Endothelial cell of umbilical vein (primary cell): ENCODE data around the gene FZD10. TPM values are rescaled to one million over a fixed set of nuclear protein-coding genes. Genes with fewer than 3 reads are reported as not detected.

Experiments used
- BruUV-seq: library from RNA; stranded (reverse); fragments of 400-500 nt; replicated peaks from 2 replicates; lab custom pipeline; 2021; lab: Mats Ljungman, UMichigan
- CTCF ChIA-PET: fragments of 300-600, 350-600 bp; sonication (Branson Sonifier 250); formaldehyde crosslinking; loops from one replicate; lab custom pipeline; 2021; ENCODE audit warnings: antibody characterized with exemption, inconsistent platforms; lab: Charles Lee
- POLR2A ChIA-PET: fragments of 300-600, 350-600 bp; sonication (Branson Sonifier 250); formaldehyde crosslinking; loops from one replicate; lab custom pipeline; 2021; ENCODE audit warnings: antibody characterized with exemption, inconsistent platforms; lab: Charles Lee
- DNase-seq: peaks from one replicate; pipeline ENCODE4 v3.0.0-alpha.2; 2011; ENCODE audit warnings: low read depth, low spot score
- FAIRE-seq: peaks from 2 replicates; lab custom pipeline; 2011; peaks lifted over from hg19 to GRCh38; lab: Jason Lieb, UNC
- H2AFZ ChIP-seq: 2 replicates; pipeline ENCODE4 v1.6.0; 2012; ENCODE audit warnings: low read depth, low read length, control low read depth, inconsistent platforms
- H3K27ac ChIP-seq: 2 replicates; pipeline ENCODE4 v1.5.1; 2011; ENCODE audit warnings: low read depth, mild to moderate bottlenecking, control low read depth, low read length, moderate library complexity; ENCODE audit not compliant: insufficient read depth
- H3K27me3 ChIP-seq, 2 experiments: 2 replicates each; pipeline versions ENCODE4 v1.6.0 to v1.6.1; 2011; ENCODE audit warnings: low read length in 2 of 2, mixed read lengths in 1 of 2; ENCODE audit not compliant: control insufficient read depth in 2 of 2, insufficient read depth in 2 of 2
- H3K36me3 ChIP-seq, 2 experiments: 2 replicates in 1 of 2; 3 replicates in 1 of 2; pipeline ENCODE4 v1.5.1; 2011; ENCODE audit warnings: low read length in 2 of 2, mild to moderate bottlenecking in 1 of 2, moderate library complexity in 1 of 2; ENCODE audit not compliant: control insufficient read depth in 2 of 2, insufficient read depth in 2 of 2; ENCODE audit errors: extremely low read depth in 1 of 2
- H3K4me1 ChIP-seq: 3 replicates; pipeline ENCODE4 v1.5.1; 2011; ENCODE audit warnings: mild to moderate bottlenecking, low read length; ENCODE audit not compliant: control insufficient read depth, insufficient read depth; ENCODE audit errors: extremely low read depth
- H3K4me2 ChIP-seq: 2 replicates; pipeline ENCODE4 v1.6.1; 2011; ENCODE audit warnings: low read length, control low read depth, mixed read lengths; ENCODE audit not compliant: insufficient read depth
- H3K4me3 ChIP-seq, 3 experiments: fragments of 200-600 bp in 1 of 3; sonication (generic), shearing (Covaris generic) in 1 of 3; replicated peaks in 1 of 3; 2 replicates each; pipeline ENCODE4 v1.5.1; 2011 to 2016; ENCODE audit warnings: control low read depth in 3 of 3, low read length in 3 of 3, mild to moderate bottlenecking in 2 of 3, inconsistent platforms in 1 of 3, low read depth in 1 of 3, moderate library complexity in 1 of 3; ENCODE audit not compliant: insufficient read depth in 1 of 3
- H3K79me2 ChIP-seq: 2 replicates; pipeline ENCODE4 v1.6.0; 2012; ENCODE audit warnings: low read length, inconsistent platforms; ENCODE audit not compliant: control insufficient read depth, insufficient read depth
- H3K9ac ChIP-seq: replicated peaks from 2 replicates; pipeline ENCODE3; 2011; ENCODE audit warnings: low read length, control low read depth; ENCODE audit not compliant: insufficient read depth; ENCODE audit errors: extremely low read depth
- H3K9me1 ChIP-seq: replicated peaks from 3 replicates; pipeline ENCODE4 v1.6.0; 2011; ENCODE audit warnings: mild to moderate bottlenecking, low read length; ENCODE audit not compliant: control insufficient read depth, insufficient read depth; ENCODE audit errors: extremely low read depth
- H3K9me3 ChIP-seq: replicated peaks from 2 replicates; pipeline ENCODE4 v1.5.1; 2012; ENCODE audit warnings: low read length, inconsistent platforms; ENCODE audit not compliant: control insufficient read depth, insufficient read depth
- H4K20me1 ChIP-seq: replicated peaks from 2 replicates; pipeline ENCODE3; 2011; ENCODE audit warnings: mild to moderate bottlenecking, low read length; ENCODE audit not compliant: control insufficient read depth, insufficient read depth; ENCODE audit errors: extremely low read depth
- EZH2 ChIP-seq: IDR thresholded peaks from 2 replicates; pipeline ENCODE4 v1.6.1; 2012; ENCODE audit warnings: borderline replicate concordance, low read depth, mild to moderate bottlenecking, moderate library complexity, low read length, inconsistent platforms; ENCODE audit not compliant: severe bottlenecking
- FOS ChIP-seq: IDR thresholded peaks from 2 replicates; pipeline ENCODE4 v1.6.1; 2011; ENCODE audit warnings: mild to moderate bottlenecking, low read length, moderate library complexity, borderline replicate concordance; ENCODE audit not compliant: insufficient read depth
- GATA2 ChIP-seq: IDR thresholded peaks from 2 replicates; pipeline ENCODE4 v1.7.0; 2011; ENCODE audit warnings: low read depth, mild to moderate bottlenecking, moderate library complexity, mixed read lengths, low read length; ENCODE audit not compliant: insufficient read length, insufficient read depth
- JUN ChIP-seq: IDR thresholded peaks from 2 replicates; pipeline ENCODE4 v1.6.1; 2011; ENCODE audit warnings: borderline replicate concordance, low read depth; ENCODE audit not compliant: insufficient read length, insufficient read depth
- MYC ChIP-seq: IDR thresholded peaks from one replicate; pipeline ENCODE4 v1.6.1; 2011; ENCODE audit warnings: mild to moderate bottlenecking, low read depth, low read length
- POLR2A ChIP-seq: IDR thresholded peaks from 2 replicates; pipeline ENCODE4 v1.6.1; 2012; ENCODE audit warnings: low read depth, mild to moderate bottlenecking, control low read depth, low read length
- POLR2AphosphoS5 ChIP-seq: IDR thresholded peaks from 2 replicates; pipeline ENCODE4 v1.6.1; 2012; ENCODE audit warnings: low read depth, mild to moderate bottlenecking, control low read depth, low read length, moderate library complexity; ENCODE audit not compliant: insufficient read depth
- dilution Hi-C: fragments of 300-500 bp; cut with MboI; formaldehyde crosslinking; loops from one replicate; pipeline ENCODE4 v1.15.0; 2019; ENCODE audit warnings: low sequenced_read_pairs; ENCODE audit not compliant: extremely low pct_ligation_motif_present
- intact Hi-C: fragments of 100-400 bp; cut with micrococcal nuclease; formaldehyde crosslinking; loops from one replicate; pipeline ENCODE4 v1.10.0; 2022
- polyA plus RNA-seq, 4 experiments: library from polyadenylated mRNA; depleted of rRNA in 3 of 4; stranded (reverse) in 3 of 4; unstranded in 1 of 4; fragments of >200 nt; gene quantifications; 2 replicates each; pipeline versions ENCODE4 v1.2.1 to v1.2.3, GENCODE V29; 2011 to 2012; ENCODE audit warnings: missing spikeins in 1 of 4
- total RNA-seq: library from RNA; stranded (reverse); gene quantifications from 2 replicates; pipeline ENCODE4 v1.2.3, GENCODE V29; 2021
- TF ChIP-seq, protein P1 (sequence below): IDR thresholded peaks from 2 replicates; pipeline ENCODE4 v1.6.1; 2011; ENCODE audit not compliant: insufficient read depth, insufficient read length
- TF ChIP-seq, protein P2 (sequence below), 2 donors: IDR thresholded peaks; 1 replicate in 1 of 2; 2 replicates in 1 of 2; pipeline ENCODE4 v1.5.1; 2011; ENCODE audit warnings: low read length in 2 of 2, mild to moderate bottlenecking in 2 of 2, moderate library complexity in 2 of 2, control low read depth in 1 of 2, inconsistent platforms in 1 of 2, low read depth in 1 of 2; ENCODE audit not compliant: insufficient read depth in 1 of 2; ENCODE audit errors: extremely low read depth in 1 of 2

The FZD10 gene
- total and polyA plus RNA-seq, 2 donors (not counting 3 experiments of a cell fraction or from before 2014, with no cell fraction given) = not detected

DNA sequence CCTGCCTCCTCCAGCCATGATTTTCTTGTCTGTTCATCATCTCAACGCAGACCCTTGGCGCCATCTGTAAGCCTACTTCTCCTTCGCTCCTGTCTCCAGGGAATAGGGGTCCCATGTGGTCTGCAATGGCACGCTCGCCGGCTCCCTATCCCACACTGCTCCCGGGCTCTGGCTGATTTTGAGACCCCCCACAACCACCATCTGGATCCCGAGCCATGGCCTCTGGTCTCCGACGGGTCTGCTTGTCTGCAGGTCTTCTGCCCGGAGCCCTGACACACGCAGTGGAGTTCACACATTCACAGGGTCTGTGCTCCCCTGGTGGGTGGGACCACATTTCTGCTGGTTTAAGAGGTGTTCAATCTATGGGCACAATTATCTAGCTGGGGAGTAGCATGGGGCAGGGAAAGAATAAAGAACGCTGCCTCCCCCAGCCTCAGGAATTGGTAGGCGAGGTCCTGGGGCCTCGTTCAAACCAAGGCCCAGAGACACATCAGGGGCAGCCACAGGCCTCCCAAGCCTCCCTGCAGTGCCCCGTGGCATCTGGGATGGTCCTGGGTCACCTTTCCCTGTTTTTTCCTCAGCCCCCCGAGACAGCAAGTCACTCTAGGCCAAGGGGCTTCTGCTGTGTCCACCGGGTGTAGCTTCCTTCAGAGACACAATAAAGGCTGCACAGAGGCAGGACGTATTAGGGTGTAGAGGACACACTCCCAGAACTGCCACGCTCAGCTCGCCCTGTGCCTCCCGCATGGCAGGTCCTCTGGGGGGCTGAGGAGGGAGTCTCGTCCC is 21.5 kb downstream of the FZD10 start:
- TF ChIP-seq JUN (no peak), GATA2 (no peak), POLR2A (no peak), POLR2AphosphoS5 (no peak), MYC (no peak), FOS (no peak), EZH2 (no peak)
- TF ChIP-seq, protein P1, sequence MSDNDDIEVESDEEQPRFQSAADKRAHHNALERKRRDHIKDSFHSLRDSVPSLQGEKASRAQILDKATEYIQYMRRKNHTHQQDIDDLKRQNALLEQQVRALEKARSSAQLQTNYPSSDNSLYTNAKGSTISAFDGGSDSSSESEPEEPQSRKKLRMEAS = no peak
- TF ChIP-seq, protein P2, sequence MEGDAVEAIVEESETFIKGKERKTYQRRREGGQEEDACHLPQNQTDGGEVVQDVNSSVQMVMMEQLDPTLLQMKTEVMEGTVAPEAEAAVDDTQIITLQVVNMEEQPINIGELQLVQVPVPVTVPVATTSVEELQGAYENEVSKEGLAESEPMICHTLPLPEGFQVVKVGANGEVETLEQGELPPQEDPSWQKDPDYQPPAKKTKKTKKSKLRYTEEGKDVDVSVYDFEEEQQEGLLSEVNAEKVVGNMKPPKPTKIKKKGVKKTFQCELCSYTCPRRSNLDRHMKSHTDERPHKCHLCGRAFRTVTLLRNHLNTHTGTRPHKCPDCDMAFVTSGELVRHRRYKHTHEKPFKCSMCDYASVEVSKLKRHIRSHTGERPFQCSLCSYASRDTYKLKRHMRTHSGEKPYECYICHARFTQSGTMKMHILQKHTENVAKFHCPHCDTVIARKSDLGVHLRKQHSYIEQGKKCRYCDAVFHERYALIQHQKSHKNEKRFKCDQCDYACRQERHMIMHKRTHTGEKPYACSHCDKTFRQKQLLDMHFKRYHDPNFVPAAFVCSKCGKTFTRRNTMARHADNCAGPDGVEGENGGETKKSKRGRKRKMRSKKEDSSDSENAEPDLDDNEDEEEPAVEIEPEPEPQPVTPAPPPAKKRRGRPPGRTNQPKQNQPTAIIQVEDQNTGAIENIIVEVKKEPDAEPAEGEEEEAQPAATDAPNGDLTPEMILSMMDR (IDR thresholded peaks at IDR 0.05; ENCODE audit: extremely low read depth in 1 of 2, insufficient read depth in 1 of 2, low read depth in 1 of 2, low read length in 2 of 2) = no peak
- Histone ChIP-seq H3K4me3 (no peak overlapping the region), H4K20me1 (no peaks in the 10 kb centered on the region), H3K4me1 (no peaks in the 10 kb centered on the region), H3K27ac (no peak overlapping the region), H3K36me3 (no peaks in the 10 kb centered on the region), H3K9me1 (no peaks in the 10 kb centered on the region), H3K27me3 (no peaks in the 10 kb centered on the region), H3K9ac (no peak overlapping the region), H2AFZ (no peak overlapping the region), H3K79me2 (no peaks in the 10 kb centered on the region), H3K9me3 (peaks cover 7% of the 10 kb centered on the region), H3K4me2 (no peak overlapping the region)
- DNase-seq (no peak), FAIRE-seq (no peak)
- POLR2A ChIA-PET = no interaction called here
- intact Hi-C loops (no loop called here), dilution Hi-C loops (no loop called here)
- CTCF ChIA-PET = no interaction called here
- BruUV-seq = no TSS peak
